ENCODE results near the gene TTF2. TPM values are rescaled to one million over a fixed set of nuclear protein-coding genes. Genes with fewer than 3 reads are reported as not detected.

TTF2 gene
- polyA plus RNA-seq, 1 donor from 2014 or later: 2.6 TPM

DNA sequence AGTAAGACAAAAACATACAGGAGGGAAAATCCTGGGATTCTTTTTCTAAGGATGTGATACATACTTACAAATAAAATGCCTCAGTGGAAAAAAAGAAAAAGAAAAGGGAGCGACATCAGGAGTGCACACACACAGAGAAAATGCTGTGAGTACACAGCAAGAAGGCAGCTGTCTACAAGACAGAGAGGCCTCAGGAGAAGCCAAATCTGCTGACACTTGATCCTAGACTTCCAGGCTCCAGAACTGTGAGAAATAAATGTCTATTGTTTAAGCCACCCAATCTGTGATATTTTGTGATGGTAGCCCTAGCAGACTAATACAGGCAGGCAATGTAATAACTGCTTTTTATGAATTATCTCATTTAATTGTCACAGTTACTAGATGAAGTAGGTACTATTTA lies 78.4 kb downstream of the TTF2 start:
- Histone ChIP-seq H3K9ac (ENCODE audit: low read length) (no peak overlapping the region), H3K27me3 (ENCODE audit: insufficient read depth, low read depth, low read length) (no peaks in the 10 kb centered on the region), H3K4me3 (ENCODE audit: low read length) (no peak overlapping the region), H3K36me3 (ENCODE audit: insufficient read depth, low read length) (no peaks in the 10 kb centered on the region), H2AFZ (ENCODE audit: low read depth, low read length) (no peak overlapping the region), H3K4me2 (ENCODE audit: low read length) (no peak overlapping the region), H3F3A (ENCODE audit: insufficient read depth, low read length, poor library complexity, severe bottlenecking) (no peaks in the 10 kb centered on the region), H3K79me2 (replicated peaks; ENCODE audit: insufficient read depth, low read length) (no peaks in the 10 kb centered on the region), H3K9me2 (ENCODE audit: insufficient read depth, low read length) (no peaks in the 10 kb centered on the region), H3K27ac (ENCODE audit: low read length) (no peak overlapping the region), H4K20me1 (ENCODE audit: insufficient read depth) (no peaks in the 10 kb centered on the region), H3K9me3 (ENCODE audit: low read length) (no peaks in the 10 kb centered on the region)
- TF ChIP-seq RAD21 (conservative IDR thresholded peaks at IDR 0.05) (no peak), EP300 (conservative IDR thresholded peaks at IDR 0.05; ENCODE audit: poor library complexity, severe bottlenecking) (no peak), POLR2AphosphoS5 (IDR thresholded peaks at IDR 0.05) (no peak), EZH2 (IDR thresholded peaks at IDR 0.05; ENCODE audit: borderline replicate concordance, insufficient read depth, low read length, poor library complexity, severe bottlenecking) (no peak), CTCF (IDR thresholded peaks at IDR 0.05; ENCODE audit: poor library complexity, severe bottlenecking) (no peak), TAF1 (IDR thresholded peaks at IDR 0.05; ENCODE audit: low read depth) (no peak), SMC3 (conservative IDR thresholded peaks at IDR 0.05; ENCODE audit: poor library complexity) (no peak), MXI1 (conservative IDR thresholded peaks at IDR 0.05; ENCODE audit: poor library complexity, severe bottlenecking) (no peak)
- TF ChIP-seq, protein P1, sequence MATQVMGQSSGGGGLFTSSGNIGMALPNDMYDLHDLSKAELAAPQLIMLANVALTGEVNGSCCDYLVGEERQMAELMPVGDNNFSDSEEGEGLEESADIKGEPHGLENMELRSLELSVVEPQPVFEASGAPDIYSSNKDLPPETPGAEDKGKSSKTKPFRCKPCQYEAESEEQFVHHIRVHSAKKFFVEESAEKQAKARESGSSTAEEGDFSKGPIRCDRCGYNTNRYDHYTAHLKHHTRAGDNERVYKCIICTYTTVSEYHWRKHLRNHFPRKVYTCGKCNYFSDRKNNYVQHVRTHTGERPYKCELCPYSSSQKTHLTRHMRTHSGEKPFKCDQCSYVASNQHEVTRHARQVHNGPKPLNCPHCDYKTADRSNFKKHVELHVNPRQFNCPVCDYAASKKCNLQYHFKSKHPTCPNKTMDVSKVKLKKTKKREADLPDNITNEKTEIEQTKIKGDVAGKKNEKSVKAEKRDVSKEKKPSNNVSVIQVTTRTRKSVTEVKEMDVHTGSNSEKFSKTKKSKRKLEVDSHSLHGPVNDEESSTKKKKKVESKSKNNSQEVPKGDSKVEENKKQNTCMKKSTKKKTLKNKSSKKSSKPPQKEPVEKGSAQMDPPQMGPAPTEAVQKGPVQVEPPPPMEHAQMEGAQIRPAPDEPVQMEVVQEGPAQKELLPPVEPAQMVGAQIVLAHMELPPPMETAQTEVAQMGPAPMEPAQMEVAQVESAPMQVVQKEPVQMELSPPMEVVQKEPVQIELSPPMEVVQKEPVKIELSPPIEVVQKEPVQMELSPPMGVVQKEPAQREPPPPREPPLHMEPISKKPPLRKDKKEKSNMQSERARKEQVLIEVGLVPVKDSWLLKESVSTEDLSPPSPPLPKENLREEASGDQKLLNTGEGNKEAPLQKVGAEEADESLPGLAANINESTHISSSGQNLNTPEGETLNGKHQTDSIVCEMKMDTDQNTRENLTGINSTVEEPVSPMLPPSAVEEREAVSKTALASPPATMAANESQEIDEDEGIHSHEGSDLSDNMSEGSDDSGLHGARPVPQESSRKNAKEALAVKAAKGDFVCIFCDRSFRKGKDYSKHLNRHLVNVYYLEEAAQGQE (IDR thresholded peaks at IDR 0.05; ENCODE audit: borderline replicate concordance): no peak

DNA sequence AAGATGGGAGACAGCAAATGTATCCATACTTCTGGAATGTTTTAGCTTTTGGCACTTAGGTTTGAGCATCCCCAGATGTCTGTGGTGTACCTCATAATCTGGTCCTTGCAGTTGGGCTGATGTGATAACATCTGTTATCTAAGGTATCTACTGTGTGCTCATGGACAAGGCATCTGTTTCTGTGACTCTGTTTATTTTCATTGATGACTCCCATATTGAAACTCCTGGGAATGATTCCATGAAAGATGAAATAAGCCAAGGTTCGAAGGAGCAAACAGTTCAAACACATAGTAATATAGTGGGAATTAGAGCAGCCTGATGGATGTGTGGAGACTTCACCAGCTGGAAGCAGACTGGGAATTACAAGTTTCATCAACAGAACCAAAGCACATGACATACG lies 82.1 kb downstream of the TTF2 start:
- Histone ChIP-seq H3K27ac (ENCODE audit: low read length) (no peak overlapping the region), H3K9me2 (ENCODE audit: insufficient read depth, low read length) (no peaks in the 10 kb centered on the region), H3K4me3 (ENCODE audit: low read length) (no peak overlapping the region), H3K9me3 (ENCODE audit: low read length) (no peaks in the 10 kb centered on the region), H4K20me1 (ENCODE audit: insufficient read depth) (no peaks in the 10 kb centered on the region), H3K27me3 (ENCODE audit: insufficient read depth, low read depth, low read length) (no peaks in the 10 kb centered on the region), H3K4me2 (ENCODE audit: low read length) (no peak overlapping the region), H3K79me2 (replicated peaks; ENCODE audit: insufficient read depth, low read length) (no peaks in the 10 kb centered on the region), H3F3A (ENCODE audit: insufficient read depth, low read length, poor library complexity, severe bottlenecking) (no peaks in the 10 kb centered on the region), H2AFZ (ENCODE audit: low read depth, low read length) (no peak overlapping the region), H3K36me3 (ENCODE audit: insufficient read depth, low read length) (no peaks in the 10 kb centered on the region), H3K9ac (ENCODE audit: low read length) (no peak overlapping the region)
- no peak for TF ChIP-seq CTCF (IDR thresholded peaks at IDR 0.05; ENCODE audit: poor library complexity, severe bottlenecking)

All from neural cell (in vitro differentiated cells).